Fibroblast of lung (primary cell): ENCODE data around the gene RTP2.

Experiments
- CTCF ChIP-seq, 2 donors: IDR thresholded peaks in 1 of 2; conservative IDR thresholded peaks in 1 of 2; 1 replicate in 1 of 2; 2 replicates in 1 of 2; pipeline ENCODE4 v1.5.1; 2011 to 2012; ENCODE audit warnings: low read length in 2 of 2, control low read depth in 1 of 2, inconsistent platforms in 1 of 2, low read depth in 1 of 2, mild to moderate bottlenecking in 1 of 2
- EZH2 ChIP-seq: IDR thresholded peaks from 2 replicates; pipeline ENCODE4 v1.5.1; 2012; ENCODE audit warnings: low read length, control low read depth, mild to moderate bottlenecking; ENCODE audit errors: missing control alignments

- TF ChIP-seq CTCF (conservative IDR thresholded peaks at IDR 0.05 in 1 of 2, IDR thresholded peaks at IDR 0.05 in 1 of 2; ENCODE audit: low read depth in 1 of 2, low read length in 2 of 2) (no peak), EZH2 (no peak)
These were observed 3.6 kb downstream of the RTP2 start for GRCh38 chr3:187698499-187699399.
